Measurements from ENCODE around the gene FAM124A.

The FAM124A gene

GRCh38 chr13:51222037-51222685 lies at the start of gene FAM124A:
TSS of gene FAM124A (plus strand) at chr13:51222398. CDS start at chr13:51222502, 104 bp downstream.
- peak; percentile 61 for DNase-seq

DNA sequence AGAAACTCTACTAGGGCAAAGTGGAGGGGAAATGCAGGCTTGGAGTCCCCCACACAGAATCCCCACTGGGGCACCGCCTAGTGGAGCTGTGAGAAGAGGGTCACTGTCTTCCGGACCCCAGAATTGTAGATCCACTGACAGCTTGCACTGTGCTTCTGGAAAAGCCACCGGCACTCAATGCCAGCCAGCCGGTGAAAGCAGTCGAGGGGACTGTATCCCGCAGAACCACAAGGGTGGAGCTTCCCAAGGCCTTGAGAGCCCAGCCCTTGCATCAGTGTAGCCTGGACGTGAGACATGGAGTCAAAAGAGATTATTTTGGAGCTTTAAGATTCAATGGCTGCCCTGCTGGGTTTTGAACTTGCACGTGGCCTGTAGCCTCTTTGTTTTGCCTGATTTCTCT lies 47.2 kb upstream of the FAM124A start:
- no peak for DNase-seq

DNA sequence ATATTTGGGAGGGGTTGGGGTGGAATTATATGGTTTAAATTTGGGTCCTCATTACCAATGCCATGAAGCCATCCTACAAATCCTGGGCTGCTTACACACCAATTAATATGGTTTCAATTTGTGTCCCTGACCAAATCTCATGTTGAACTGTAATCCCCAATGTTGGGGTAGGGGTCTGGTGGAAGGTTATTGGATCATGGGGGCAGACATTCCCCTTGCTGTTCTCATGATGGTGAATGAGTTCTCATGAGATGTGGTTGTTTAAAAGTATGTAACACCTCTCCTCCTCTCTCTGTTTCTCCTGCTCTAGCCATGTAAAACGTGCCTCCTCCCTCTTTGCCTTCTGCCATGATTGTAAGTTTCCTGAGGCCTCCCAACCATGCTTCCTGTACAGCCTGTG lies 46.6 kb upstream of the FAM124A start:
- DNase-seq, result no peak

DNA sequence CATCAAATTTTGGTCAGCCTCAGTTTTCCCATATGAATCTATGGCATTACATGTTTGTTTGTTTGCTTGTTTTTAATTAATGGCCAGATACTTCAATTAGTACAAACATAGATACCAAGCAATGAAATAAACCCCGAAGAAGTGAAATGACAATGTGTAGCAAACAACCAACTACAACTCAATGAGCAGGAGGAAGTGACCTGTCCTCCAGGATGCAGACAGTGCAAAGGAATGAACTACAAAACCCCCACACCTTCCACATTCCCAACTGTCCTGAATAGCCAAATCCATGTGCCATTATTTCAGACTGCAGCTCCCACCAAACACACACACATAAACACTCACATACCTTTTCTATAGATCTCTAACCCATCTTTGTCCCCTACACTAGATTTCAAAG lies 45.0 kb upstream of the FAM124A start:
- DNase-seq, result no peak

- DNase-seq, result no peak
Observed at GRCh38 chr13:51178456-51179074, 43.6 kb upstream of the FAM124A start.

GRCh38 chr13:51179432-51179971 lies 42.7 kb upstream of the FAM124A start:
- DNase-seq, result no peak

DNA sequence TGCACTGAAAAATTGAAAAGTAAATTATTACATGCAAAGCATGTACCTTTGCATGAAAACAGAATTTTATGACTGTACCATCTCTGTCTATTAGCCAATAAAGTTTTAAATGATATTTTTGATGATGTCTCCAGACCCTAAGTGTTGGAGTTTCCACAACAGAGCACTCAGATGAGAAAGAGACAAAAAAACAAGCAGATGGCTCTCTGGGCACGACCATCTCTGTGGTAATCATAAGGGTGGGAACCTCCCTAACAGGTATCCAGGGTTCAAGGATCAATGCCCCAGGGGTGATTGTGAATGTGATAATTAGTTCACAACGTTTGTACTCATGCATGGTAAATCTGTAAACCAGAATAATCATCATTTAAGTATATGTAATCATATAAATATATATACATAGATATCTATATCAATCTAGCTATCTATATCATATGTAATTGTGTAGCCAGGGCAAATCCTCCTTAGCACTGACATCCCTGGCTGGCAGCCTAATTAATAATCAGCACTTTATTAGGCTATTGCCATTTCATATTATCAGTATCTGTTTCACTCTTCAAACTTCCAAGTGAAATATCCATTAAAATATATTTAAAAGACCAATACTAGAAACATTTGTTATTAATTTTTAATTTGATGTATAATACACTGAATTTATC lies 41.2 kb upstream of the FAM124A start:
- DNase-seq, result no peak

DNA sequence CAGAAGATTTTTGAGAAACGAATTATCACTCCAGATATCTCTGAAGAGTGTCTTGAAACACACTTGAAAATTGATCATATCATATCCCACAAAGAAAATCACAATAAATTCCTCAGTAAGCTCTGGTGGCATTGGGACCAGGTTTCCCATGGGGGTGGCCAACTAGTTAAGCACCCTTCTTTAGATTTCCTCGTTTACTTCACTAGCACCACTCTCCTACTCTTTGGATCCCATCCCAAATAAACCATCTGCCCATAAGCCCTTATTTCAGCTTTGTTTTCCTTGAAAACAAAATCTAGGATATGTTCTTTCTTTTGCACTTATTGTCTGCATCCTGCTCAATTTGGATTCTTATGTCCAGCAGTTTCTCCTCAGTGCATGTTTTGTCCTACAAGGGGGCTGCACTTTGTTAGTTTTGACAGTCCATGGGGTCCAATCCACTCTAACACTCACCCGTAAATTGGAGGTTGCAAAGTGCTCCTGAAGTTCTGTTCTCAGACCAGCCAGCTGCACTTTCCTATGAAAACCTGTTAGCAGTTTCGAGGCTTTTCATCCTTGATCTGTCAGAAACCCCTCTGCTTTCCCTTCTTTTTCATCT lies 40.3 kb upstream of the FAM124A start:
- no peak for DNase-seq

- DNase-seq, result no peak
Observed at GRCh38 chr13:51191743-51192142, 30.5 kb upstream of the FAM124A start.

GRCh38 chr13:51192348-51192747 lies 29.9 kb upstream of the FAM124A start:
- no peak for DNase-seq

DNA sequence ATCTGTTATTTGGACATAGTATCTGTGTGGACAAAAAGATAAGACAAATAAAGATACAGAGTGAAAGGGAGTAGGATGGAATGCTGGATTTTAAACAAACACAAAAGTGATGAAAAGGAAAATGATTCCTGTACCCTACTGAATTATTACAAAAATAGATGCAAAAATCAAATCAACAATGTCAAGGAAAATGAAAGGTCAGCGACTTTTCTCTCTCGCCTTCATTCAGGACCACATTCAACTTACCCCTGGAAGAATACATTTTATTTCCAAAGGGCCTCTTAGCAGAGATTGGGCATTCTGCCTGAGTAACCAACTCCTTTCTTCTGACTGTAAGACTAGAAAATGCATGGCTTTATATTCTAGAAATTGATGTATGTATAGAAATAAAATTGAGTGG lies 28.8 kb upstream of the FAM124A start:
- no peak for DNase-seq

GRCh38 chr13:51194942-51195341 lies 27.3 kb upstream of the FAM124A start:
- no peak for DNase-seq

- no peak for DNase-seq
Observed at GRCh38 chr13:51201886-51202285, 20.3 kb upstream of the FAM124A start.

DNA sequence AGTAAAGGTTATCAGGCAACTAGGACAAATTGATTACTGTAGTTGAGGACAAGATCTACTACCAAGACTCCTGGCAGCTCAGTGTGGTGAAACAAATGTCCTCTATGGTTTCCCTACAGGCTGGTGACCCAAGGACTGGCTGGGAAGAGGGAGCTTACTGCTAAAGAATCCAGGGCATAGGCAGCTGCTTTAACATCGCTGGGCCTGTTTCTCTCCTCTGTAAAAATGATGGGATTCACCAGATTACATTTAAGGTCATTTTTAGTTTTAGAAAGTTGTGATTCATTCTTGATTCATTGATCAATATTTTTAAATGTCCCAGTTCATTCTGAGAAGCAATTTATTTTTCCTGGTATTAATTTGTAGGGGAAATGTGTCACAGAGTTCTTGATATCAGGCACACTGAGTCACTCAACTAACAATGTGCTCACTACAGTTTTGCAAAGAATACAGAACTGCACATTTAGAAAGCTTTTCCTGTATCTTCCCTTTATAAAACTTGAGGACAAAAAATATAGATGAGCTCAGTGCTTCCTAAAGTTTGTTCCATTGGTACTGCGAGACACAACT lies 19.6 kb upstream of the FAM124A start:
- no peak for DNase-seq

GRCh38 chr13:51206584-51206983 lies 15.6 kb upstream of the FAM124A start:
- no peak for DNase-seq

- no peak for DNase-seq
Observed at GRCh38 chr13:51207881-51208280, 14.3 kb upstream of the FAM124A start.

DNA sequence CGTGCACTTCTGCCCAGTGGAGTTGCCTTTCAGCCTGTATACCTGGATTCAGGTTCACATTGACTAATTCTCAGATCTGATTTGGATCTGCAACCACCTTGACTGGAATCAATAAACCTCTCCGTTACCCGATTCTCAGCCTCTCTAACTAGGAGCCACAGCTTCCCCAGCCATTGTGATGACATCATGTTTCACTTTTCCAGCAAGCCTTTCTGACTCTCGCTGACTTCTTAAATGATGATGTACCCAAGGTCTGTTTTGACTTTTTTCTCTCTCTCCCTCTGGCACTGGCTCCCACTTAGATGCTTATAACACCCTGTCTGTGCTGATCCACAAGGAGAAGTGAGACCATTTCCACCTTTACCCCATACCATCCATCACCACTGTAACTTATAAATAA lies 13.5 kb upstream of the FAM124A start:
- no peak for DNase-seq

DNA sequence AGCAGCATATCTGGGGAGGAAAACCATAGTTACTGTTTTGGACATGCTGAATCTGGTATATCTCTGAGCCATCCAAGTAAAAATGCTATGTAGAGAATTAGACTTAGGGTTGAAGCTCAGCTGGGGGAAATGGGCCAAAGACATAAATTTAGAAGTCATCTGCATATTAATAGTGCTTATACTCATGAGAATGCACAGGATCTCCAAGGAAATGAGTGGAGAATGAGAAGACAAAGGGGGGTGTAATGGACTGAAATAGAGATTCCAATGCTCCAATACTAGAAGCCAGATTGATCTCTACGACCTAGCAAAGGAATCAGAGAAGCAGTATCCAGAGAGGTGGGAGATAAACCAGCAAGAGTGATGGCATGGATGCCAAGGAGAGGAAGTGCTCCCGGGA lies 10.3 kb upstream of the FAM124A start:
- DNase-seq, result no peak

DNA sequence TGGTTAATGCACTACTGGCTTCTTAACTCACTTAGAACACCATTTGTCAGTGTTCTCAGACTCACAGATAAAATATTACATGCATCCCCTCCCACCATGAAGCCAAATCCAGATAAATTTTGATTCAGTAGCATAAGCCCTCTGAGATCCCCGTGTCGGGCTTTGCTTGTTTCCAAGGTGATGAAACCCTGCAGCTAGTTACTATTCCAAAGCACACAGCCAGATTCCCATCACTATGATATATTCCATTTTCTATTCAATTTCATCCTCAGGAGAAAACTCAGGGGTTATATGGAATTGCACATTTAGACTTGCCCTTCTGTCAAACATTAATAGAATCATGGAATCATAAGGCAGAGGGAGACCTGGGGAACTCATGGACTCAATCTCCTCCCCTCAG lies 9.4 kb upstream of the FAM124A start:
- no peak for DNase-seq

DNA sequence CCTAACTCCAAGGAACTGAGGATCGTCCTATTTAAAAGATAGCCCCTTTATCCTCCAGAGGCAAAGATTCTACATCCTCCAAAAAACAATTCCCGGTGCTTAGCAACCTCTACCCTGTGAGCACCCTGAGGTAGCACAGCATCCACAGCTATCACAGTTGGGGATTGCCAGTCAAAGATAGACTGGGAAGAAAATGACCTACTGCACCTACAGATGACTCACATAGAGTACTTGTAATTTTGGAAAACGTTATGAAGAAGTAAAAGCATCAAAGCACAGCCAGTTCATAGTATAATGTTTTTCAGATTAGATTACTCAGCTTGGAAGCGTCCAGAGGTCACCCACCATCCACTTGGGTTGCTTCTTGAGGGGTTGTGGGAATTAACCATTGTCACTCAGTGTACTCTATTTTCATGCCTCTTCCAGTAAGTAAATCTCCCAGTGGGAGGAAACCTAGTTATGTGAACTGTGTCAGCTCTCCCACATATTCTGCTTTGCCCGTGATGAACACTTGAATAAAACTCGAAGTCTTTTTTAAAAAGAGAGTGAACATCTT lies 8.9 kb upstream of the FAM124A start:
- no peak for DNase-seq

GRCh38 chr13:51218626-51219025 lies 3.6 kb upstream of the FAM124A start:
- no peak for DNase-seq

DNA sequence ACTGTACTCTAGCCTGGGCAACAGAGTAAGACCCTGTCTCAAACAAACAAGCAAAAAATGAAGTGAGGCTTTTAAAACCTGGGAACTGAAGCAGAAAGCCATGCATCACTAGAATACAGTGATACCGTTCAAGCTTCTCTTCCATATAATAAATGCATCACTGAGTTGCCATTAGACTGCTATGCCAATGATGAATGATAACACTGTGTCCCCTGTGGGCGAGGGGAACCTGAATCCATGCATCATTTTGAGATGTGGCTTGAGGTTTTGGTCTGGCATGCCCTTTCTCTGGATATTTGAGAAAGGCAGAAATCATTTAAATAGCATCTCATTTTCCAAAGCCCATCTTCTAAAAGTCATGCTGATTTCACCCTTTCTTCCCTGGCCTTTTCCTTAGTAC lies 1.5 kb upstream of the FAM124A start:
- DNase-seq, result no peak

GRCh38 chr13:51221108-51221507 lies 1.1 kb upstream of the FAM124A start:
- DNase-seq, result no peak

Data from stimulated activated CD8-positive, alpha-beta memory T cell treated with anti-CD3 and anti-CD28 coated beads, Interleukin-4, amount 100 ng/mL, for 48 hours (primary cell).